ENCODE results near the gene CRYAB. TPM values are rescaled to one million over a fixed set of nuclear protein-coding genes. Genes with fewer than 3 reads are reported as not detected.

CRYAB gene
- total RNA-seq, 4 donors from 2014 or later: 7.7 to 32.2 (median 14.9) TPM

- H3K4me3 ChIP-seq: peak overlapping the region in 1 of 4 donors; percentile 91
These were observed 41.5 kb downstream of the CRYAB start for GRCh38 chr11:111870113-111870512.

GRCh38 chr11:111860257-111860656 lies 51.3 kb downstream of the CRYAB start:
- Histone ChIP-seq H3K4me3 (no peak overlapping the region), H3K27ac (no peak overlapping the region), H3K36me3 (peaks cover 0 to 56% (median 0%) of the 10 kb centered on the region in 3 donors), H3K9me3 (no peaks in the 10 kb centered on the region), H3K4me1 (peaks cover 0 to 12% (median 0%) of the 10 kb centered on the region in 4 donors), H3K27me3 (no peaks in the 10 kb centered on the region)
- peak in 2 of 6 experiments; percentile 5 to 12 for TF ChIP-seq CTCF (IDR thresholded peaks at IDR 0.05)
- TF ChIP-seq POLR2A (IDR thresholded peaks at IDR 0.05): no peak
- no peak for DNase-seq

More at GRCh38 chr11:111870113-111870512, 41.5 kb downstream of the CRYAB start:
- no peak for DNase-seq
- Histone ChIP-seq H3K27ac (peak overlapping the region in 1 of 4 donors; percentile 89), H3K27me3 (no peaks in the 10 kb centered on the region), H3K4me1 (peaks cover 0 to 14% (median 0%) of the 10 kb centered on the region in 4 donors), H3K9me3 (no peaks in the 10 kb centered on the region), H3K36me3 (peaks cover 0 to 32% (median 0%) of the 10 kb centered on the region in 3 donors)
- TF ChIP-seq CTCF (IDR thresholded peaks at IDR 0.05): no peak
- TF ChIP-seq POLR2A (IDR thresholded peaks at IDR 0.05): no peak

Small RNA genes lying within 50 kb of the gene (small RNA-seq; reads per million reads assigned to genes)
- gene C11orf52 (0 reads per million in 2 donors), gene GNG5P3 (0 reads per million in 2 donors), gene RNA5SP351 (0 reads per million in 2 donors), gene RPL37AP8 (0 reads per million in 2 donors)

Other genes with a start within 250 kb of the CRYAB start
- 10 to 100 TPM; 25.6 to 51.8 (median 41.7) TPM for gene PPP2R1B, start 145.4 kb downstream of the CRYAB start, total RNA-seq
- gene ALG9, start 40.2 kb downstream of the CRYAB start, total RNA-seq: 10 to 100 TPM; 14.0 to 32.4 (median 31.7) TPM
- gene FDXACB1, start 32.6 kb downstream of the CRYAB start, total RNA-seq: 1 to 10 TPM in 2 of 4 donors, under 1 TPM in 2; 0.53 to 1.7 (median 1.1) TPM
- 10 to 100 TPM in 3 of 4 donors, not detected in 1; 11.9 to 22.6 (median 16.0) TPM for gene CFAP68, start 32.2 kb downstream of the CRYAB start, total RNA-seq
- gene HSPB2, start 964 bp upstream of the CRYAB start, total RNA-seq: 1 to 10 TPM in 1 of 4 donors, under 1 TPM in 1, not detected in 2; 0.94 to 2.5 TPM
- 10 to 100 TPM in 2 of 4 donors, 1 to 10 TPM in 2; 4.1 to 15.7 (median 10.4) TPM for gene C11orf52, start 7.1 kb upstream of the CRYAB start, total RNA-seq
- 10 to 100 TPM in 3 of 4 donors, 1 to 10 TPM in 1; 9.8 to 37.1 (median 15.1) TPM for gene DIXDC1, start 25.6 kb upstream of the CRYAB start, total RNA-seq
- gene DLAT, start 113.6 kb upstream of the CRYAB start, total RNA-seq: 10 to 100 TPM; 23.2 to 28.6 (median 27.0) TPM
- 10 to 100 TPM in 1 of 4 donors, 1 to 10 TPM in 1, not detected in 2; 2.8 to 11.6 TPM for gene PIH1D2, start 162.2 kb upstream of the CRYAB start, total RNA-seq
- 10 to 100 TPM; 10.1 to 28.1 (median 11.8) TPM for gene NKAPD1, start 162.5 kb upstream of the CRYAB start, total RNA-seq
- gene TIMM8B, start 175.0 kb upstream of the CRYAB start, total RNA-seq: 10 to 100 TPM; 27.8 to 33.3 (median 29.8) TPM
- 100 to 1,000 TPM; 114 to 290 (median 149) TPM for gene SDHD, start 175.1 kb upstream of the CRYAB start, total RNA-seq